CD4-positive, alpha-beta T cell (primary cell): Measurements from ENCODE around the gene CFAP45. TPM values are rescaled to one million over a fixed set of nuclear protein-coding genes. Genes with fewer than 3 reads are reported as not detected.

Experiments
- ATAC-seq: fragments of 200-7000 bp; cut with Tn5 transposase; one replicate; pipeline ENCODE4 v1.10.0; 2022; ENCODE audit warnings: mild to moderate bottlenecking; ENCODE audit not compliant: poor library complexity
- CTCF ChIA-PET: fragments of 350-600 bp; sonication (Branson Sonifier 250); formaldehyde crosslinking; loops from one replicate; lab custom pipeline; 2021; ENCODE audit warnings: antibody characterized with exemption, inconsistent platforms; lab: Charles Lee
- POLR2A ChIA-PET: fragments of 350-600 bp; sonication (Branson Sonifier 250); formaldehyde crosslinking; loops from one replicate; lab custom pipeline; 2021; ENCODE audit warnings: antibody characterized with exemption, inconsistent platforms; lab: Charles Lee
- DNase-seq, 14 experiments: peaks; one replicate each; pipeline ENCODE4 v3.0.0-alpha.2; 2013 to 2020; ENCODE audit warnings: mixed read lengths in 2 of 14
- H3K27ac ChIP-seq, 2 donors: one replicate each; pipeline versions ENCODE4 v1.5.1 to v1.7.0; 2013; ENCODE audit warnings: low read length in 2 of 2, low read depth in 1 of 2, mild to moderate bottlenecking in 1 of 2
- H3K27me3 ChIP-seq, 2 experiments: 1 replicate in 1 of 2; 2 replicates in 1 of 2; pipeline versions ENCODE4 v1.6.1 to v1.7.0; 2013; ENCODE audit warnings: low read length in 2 of 2, control low read depth in 1 of 2, mild to moderate bottlenecking in 1 of 2, moderate library complexity in 1 of 2; ENCODE audit not compliant: insufficient read depth in 2 of 2, control insufficient read depth in 1 of 2
- H3K36me3 ChIP-seq: one replicate; pipeline ENCODE4 v1.6.1; 2013; ENCODE audit warnings: low read length, control low read depth; ENCODE audit not compliant: insufficient read depth
- H3K4me1 ChIP-seq: one replicate; pipeline ENCODE4 v1.6.1; 2013; ENCODE audit warnings: low read length, control low read depth; ENCODE audit not compliant: insufficient read depth
- H3K4me3 ChIP-seq: one replicate; pipeline ENCODE4 v1.5.1; 2013; ENCODE audit warnings: mild to moderate bottlenecking, low read length, moderate library complexity
- H3K9me3 ChIP-seq, 2 experiments: 1 replicate in 1 of 2; 2 replicates in 1 of 2; pipeline versions ENCODE4 v1.6.1 to v1.7.0; 2013; ENCODE audit warnings: low read length in 2 of 2, mild to moderate bottlenecking in 2 of 2, control low read depth in 1 of 2, moderate library complexity in 1 of 2; ENCODE audit not compliant: control insufficient read depth in 1 of 2, insufficient read depth in 1 of 2
- H3K27ac Mint-ChIP-seq: one replicate; pipeline ENCODE4 v1.8.0; 2020; ENCODE audit warnings: mixed read lengths
- H3K27me3 Mint-ChIP-seq: one replicate; pipeline ENCODE4 v1.8.0; 2021; ENCODE audit warnings: mixed read lengths
- H3K36me3 Mint-ChIP-seq: one replicate; pipeline ENCODE4 v1.8.0; 2021; ENCODE audit warnings: low read depth, mixed read lengths
- H3K4me1 Mint-ChIP-seq: one replicate; pipeline ENCODE4 v1.8.0; 2021; ENCODE audit warnings: low read depth, mixed read lengths
- H3K4me3 Mint-ChIP-seq: one replicate; pipeline ENCODE4 v1.8.0; 2020; ENCODE audit warnings: mild to moderate bottlenecking, mixed read lengths
- H3K9me3 Mint-ChIP-seq: one replicate; pipeline ENCODE4 v1.8.0; 2020; ENCODE audit warnings: mixed read lengths
- CTCF ChIP-seq: fragments of 200-600 bp; IDR thresholded peaks from one replicate; pipeline ENCODE4 v1.8.0; 2022; ENCODE audit warnings: antibody characterized with exemption, mild to moderate bottlenecking
- intact Hi-C, 2 experiments: fragments of 100-400 bp; cut with DNase I in 1 of 2; cut with micrococcal nuclease in 1 of 2; formaldehyde crosslinking; loops; one replicate each; pipeline versions ENCODE4 v1.15.1 to v1.9.0; 2023 to 2025; cut with DNase I, micrococcal nuclease
- total RNA-seq, 174 experiments: library from RNA in 2 of 174; stranded (reverse) in 2 of 174; gene quantifications; one replicate each; pipeline ENCODE4 v1.2.3 and lab custom pipeline; 2021 to 2026

CFAP45 gene
- total RNA-seq, 2 experiments from 2014 or later: 8.4 to 9.0 TPM

- Mint-ChIP-seq H3K4me3 (no peak overlapping the region), H3K27me3 (no peaks in the 10 kb centered on the region), H3K4me1 (peaks cover 6% of the 10 kb centered on the region), H3K36me3 (no peaks in the 10 kb centered on the region), H3K9me3 (no peaks in the 10 kb centered on the region), H3K27ac (no peak overlapping the region)
- ChIA-PET POLR2A (no interaction called here), CTCF (no interaction called here)
- Histone ChIP-seq H3K4me1 (peaks cover 21% of the 10 kb centered on the region), H3K4me3 (no peak overlapping the region), H3K36me3 (no peaks in the 10 kb centered on the region), H3K9me3 (peaks cover 0 to 4% of the 10 kb centered on the region in 2 experiments), H3K27ac (no peak overlapping the region), H3K27me3 (no peaks in the 10 kb centered on the region)
- no peak for TF ChIP-seq CTCF
- no peak for DNase-seq
- ATAC-seq: no peak
- intact Hi-C loops: loop anchor here in 1 of 2 experiments (10.0 kb wide), 2 partner anchors 79 to 1461 kb away; no protein-coding TSS in a partner anchor
These were observed 33.4 kb upstream of the CFAP45 start for GRCh38 chr1:159933347-159933746.

- ATAC-seq (no peak), DNase-seq (peak in 1 of 14 experiments; percentile 24)
- no peaks in the 10 kb centered on the region for H3K36me3 ChIP-seq
- H3K4me3 ChIP-seq: no peak overlapping the region
- Mint-ChIP-seq H3K27ac (no peak overlapping the region), H3K4me3 (no peak overlapping the region), H3K4me1 (peaks cover 6% of the 10 kb centered on the region), H3K27me3 (no peaks in the 10 kb centered on the region), H3K9me3 (no peaks in the 10 kb centered on the region), H3K36me3 (no peaks in the 10 kb centered on the region)
- peaks cover 18% of the 10 kb centered on the region for H3K4me1 ChIP-seq
- ChIA-PET POLR2A (no interaction called here), CTCF (interaction anchor here (0.9 kb wide), 1 partner anchor 75 kb away, joined by 3 read pairs; no protein-coding TSS in a partner anchor)
- H3K9me3 ChIP-seq: peaks cover 0 to 4% of the 10 kb centered on the region in 2 experiments
- intact Hi-C loops: loop anchor here in 1 of 2 experiments (10.0 kb wide), 2 partner anchors 78 to 1462 kb away; no protein-coding TSS in a partner anchor
- no peak overlapping the region for H3K27ac ChIP-seq
- no peaks in the 10 kb centered on the region for H3K27me3 ChIP-seq
- no peak for TF ChIP-seq CTCF
These were observed 32.6 kb upstream of the CFAP45 start for GRCh38 chr1:159932296-159933285.

- H3K9me3 Mint-ChIP-seq: no peaks in the 10 kb centered on the region
- Histone ChIP-seq H3K4me1 (peaks cover 10% of the 10 kb centered on the region), H3K36me3 (no peaks in the 10 kb centered on the region), H3K27me3 (no peaks in the 10 kb centered on the region), H3K4me3 (no peak overlapping the region), H3K9me3 (peaks cover 0 to 4% of the 10 kb centered on the region in 2 experiments), H3K27ac (no peak overlapping the region)
- ChIA-PET CTCF (no interaction called here), POLR2A (no interaction called here)
- intact Hi-C loops: loop anchor here in 1 of 2 experiments (10.0 kb wide), 2 partner anchors 77 to 1463 kb away; no protein-coding TSS in a partner anchor
- H3K4me1 Mint-ChIP-seq: peaks cover 8% of the 10 kb centered on the region
- peak in 1 of 14 experiments; percentile 11 for DNase-seq
- no peaks in the 10 kb centered on the region for H3K36me3 Mint-ChIP-seq
- no peak for ATAC-seq
- no peaks in the 10 kb centered on the region for H3K27me3 Mint-ChIP-seq
- H3K4me3 Mint-ChIP-seq: no peak overlapping the region
- H3K27ac Mint-ChIP-seq: no peak overlapping the region
- TF ChIP-seq CTCF: no peak
These were observed 31.8 kb upstream of the CFAP45 start for GRCh38 chr1:159931795-159932173.
